HG03159 (cell line): ENCODE data around the gene HMGN3.

Source experiments
- ATAC-seq: cut with Tn5 transposase; IDR thresholded peaks from one replicate; pipeline ENCODE4 v1.9.1; 2021; ENCODE audit warnings: mild to moderate bottlenecking, moderate library complexity; ENCODE audit not compliant: unreplicated experiment

Gene HMGN3

GRCh38 chr6:79188107-79188506, 46.4 kb downstream of the HMGN3 start:
- no peak for ATAC-seq

DNA sequence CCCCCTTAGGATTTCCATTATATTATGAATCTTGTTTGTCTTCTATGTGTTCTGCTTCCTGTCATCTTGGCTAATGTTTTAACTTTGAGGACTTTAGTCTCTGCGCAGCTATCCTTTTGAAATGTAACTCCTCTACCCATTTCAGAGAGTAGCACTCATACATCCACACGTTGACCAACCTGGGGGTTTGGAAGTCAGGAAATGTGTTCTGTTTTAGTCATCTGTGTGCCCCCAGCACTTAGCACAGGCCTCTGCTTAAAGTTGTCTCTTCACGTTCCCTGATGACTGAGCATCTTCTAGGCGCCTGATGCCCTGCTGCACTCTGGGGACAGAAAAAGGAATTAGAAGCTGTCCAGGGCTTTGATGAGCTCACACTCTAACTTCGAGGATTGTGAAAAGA, 47.9 kb downstream of the HMGN3 start:
- ATAC-seq = no peak

DNA sequence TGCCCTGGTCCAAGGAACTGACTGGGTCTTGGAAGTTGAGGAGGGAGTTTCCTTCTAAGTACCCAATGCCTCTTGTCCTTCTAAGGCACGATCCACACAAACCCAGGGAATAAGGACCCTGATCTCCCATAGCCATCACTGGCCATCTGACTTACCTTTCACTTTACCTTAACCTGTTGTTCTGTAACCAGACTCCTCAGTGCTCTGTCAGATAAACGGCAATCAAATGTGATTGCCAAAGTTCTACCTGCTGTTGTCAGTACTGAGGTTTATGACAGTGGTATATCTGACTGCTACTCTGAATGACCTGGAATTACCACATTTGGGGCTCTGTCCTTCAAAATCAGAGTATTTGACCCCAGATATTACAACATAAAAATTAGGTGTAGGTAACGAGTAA, 49.8 kb downstream of the HMGN3 start:
- ATAC-seq = no peak

- no peak for ATAC-seq
Measured at GRCh38 chr6:79184086-79184485, 50.4 kb downstream of the HMGN3 start.

DNA sequence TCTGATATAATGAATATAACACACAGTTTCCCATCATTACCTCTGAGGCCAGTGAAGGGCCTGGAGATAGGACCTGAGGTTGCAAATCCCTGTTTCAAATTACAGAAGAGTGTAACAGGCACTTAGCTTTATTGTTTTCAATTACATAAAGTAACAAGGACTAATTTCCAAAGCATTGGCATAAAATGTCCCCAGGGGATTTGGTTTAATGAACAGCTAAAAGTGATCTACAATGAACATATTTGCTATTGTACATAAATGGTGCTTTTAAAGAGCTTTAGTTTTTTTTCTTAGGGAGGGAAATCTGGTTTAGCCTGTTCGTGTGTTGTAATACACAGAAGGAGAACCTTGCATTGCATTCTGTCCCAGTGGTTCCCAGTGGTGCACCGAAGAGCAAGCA, 54.4 kb downstream of the HMGN3 start:
- ATAC-seq = no peak

DNA sequence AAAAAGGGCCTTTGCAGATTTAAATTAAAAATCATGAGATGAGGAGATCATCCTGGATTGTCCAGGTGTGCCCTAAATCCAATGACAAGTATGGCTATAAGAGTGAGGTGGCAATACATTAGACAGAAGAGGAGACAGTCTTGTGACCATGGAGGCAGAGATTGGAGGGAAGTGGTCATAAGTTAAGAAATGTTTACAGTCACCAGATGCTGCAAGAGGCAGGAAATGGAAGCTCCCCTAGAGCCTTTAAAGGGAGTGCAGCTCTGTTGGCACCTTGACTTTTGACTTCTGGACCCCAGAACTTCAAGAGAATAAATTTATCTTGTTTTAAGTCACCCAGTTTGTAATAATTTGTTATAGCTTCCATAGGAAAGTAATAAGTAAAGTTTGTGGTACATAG, 61.1 kb downstream of the HMGN3 start:
- no peak for ATAC-seq

DNA sequence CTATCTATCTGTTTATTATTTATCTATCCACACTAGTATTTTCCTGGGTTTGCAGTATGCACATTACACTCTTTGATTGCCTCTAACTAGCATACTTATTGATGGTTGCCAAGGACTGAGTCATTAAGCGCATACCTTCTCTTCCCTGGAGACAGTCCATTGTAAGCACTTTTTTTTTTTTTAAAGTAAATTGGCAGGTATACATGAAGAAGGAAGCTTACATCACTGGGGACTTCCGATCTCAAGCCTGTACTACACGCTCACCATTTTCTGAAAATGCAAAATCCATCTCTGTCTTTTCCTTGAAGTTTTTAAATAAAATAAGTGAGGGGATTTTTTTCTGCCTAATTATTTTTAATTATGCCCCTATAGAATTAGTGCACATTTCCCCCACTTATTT, 63.5 kb downstream of the HMGN3 start:
- ATAC-seq = no peak

GRCh38 chr6:79170431-79170830, 64.1 kb downstream of the HMGN3 start:
- no peak for ATAC-seq

GRCh38 chr6:79168695-79168980, 65.8 kb downstream of the HMGN3 start:
- ATAC-seq = no peak

- ATAC-seq = no peak
Measured at GRCh38 chr6:79167931-79168694, 66.4 kb downstream of the HMGN3 start.

GRCh38 chr6:79159846-79160245, 74.6 kb downstream of the HMGN3 start:
- no peak for ATAC-seq

DNA sequence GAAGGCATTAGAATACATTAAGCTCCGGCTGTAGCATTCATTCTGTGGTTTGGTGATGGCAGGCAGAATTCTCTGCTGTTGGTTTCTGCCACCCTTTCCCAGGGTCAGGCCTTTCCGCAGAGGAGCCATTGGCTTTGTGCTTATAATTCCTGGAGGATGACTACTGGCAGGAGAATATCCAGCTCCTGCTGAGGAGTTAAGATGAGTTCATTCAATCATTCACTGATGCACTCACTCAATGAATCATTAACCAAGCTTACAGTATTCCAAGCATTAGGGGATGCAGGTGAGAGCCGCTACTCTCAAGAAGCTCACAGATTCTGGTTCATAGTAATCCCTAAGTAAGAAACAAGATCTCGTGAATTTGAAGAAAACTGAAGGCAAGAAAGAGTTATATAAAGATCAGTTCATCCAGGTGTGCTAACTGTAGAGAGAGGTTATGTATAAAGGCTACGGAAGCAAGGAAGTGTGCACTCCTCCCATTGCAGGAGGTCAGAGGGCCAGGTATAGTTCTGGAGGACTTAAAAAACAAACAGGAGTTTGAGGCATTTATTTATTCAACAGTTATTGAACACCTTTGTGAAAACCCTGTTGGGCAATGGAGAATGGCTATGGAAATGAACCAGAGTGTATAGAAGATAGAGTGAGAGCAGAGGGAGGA, 75.5 kb downstream of the HMGN3 start:
- no peak for ATAC-seq

GRCh38 chr6:79157961-79158644, 76.4 kb downstream of the HMGN3 start:
- ATAC-seq = no peak

DNA sequence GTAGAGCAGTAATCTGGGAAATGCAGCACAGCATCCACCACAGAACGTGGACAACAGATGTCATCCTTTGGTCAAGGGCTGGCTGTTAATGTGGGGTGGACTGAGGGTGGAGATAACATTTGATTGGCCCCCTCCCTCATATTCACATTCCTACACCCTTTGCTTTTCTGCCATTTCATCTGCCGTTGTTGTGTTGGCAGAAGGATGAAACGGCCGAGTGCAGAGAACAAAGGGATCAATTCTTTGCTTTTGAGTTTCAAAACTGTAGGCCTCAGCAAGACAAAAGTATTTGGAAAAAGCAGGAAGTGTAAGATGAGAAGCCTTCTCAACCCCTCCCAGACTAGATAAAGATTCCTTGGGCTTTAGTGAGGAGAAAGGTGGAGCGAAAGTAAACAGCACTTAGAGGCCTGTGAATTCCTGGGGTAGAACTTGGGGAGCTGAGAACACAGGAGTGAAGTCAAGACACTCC, 82.2 kb downstream of the HMGN3 start:
- ATAC-seq = no peak
